ENCODE data around the gene ZNF610. TPM values are rescaled to one million over a fixed set of nuclear protein-coding genes. Genes with fewer than 3 reads are reported as not detected.

ZNF610 gene
- total and polyA plus RNA-seq, 2 of the 13 experiments (the other 11 are each of a cell fraction or from before 2014, with no cell fraction given) = 0.32 to 0.69 TPM

- TF ChIP-seq, protein P1, sequence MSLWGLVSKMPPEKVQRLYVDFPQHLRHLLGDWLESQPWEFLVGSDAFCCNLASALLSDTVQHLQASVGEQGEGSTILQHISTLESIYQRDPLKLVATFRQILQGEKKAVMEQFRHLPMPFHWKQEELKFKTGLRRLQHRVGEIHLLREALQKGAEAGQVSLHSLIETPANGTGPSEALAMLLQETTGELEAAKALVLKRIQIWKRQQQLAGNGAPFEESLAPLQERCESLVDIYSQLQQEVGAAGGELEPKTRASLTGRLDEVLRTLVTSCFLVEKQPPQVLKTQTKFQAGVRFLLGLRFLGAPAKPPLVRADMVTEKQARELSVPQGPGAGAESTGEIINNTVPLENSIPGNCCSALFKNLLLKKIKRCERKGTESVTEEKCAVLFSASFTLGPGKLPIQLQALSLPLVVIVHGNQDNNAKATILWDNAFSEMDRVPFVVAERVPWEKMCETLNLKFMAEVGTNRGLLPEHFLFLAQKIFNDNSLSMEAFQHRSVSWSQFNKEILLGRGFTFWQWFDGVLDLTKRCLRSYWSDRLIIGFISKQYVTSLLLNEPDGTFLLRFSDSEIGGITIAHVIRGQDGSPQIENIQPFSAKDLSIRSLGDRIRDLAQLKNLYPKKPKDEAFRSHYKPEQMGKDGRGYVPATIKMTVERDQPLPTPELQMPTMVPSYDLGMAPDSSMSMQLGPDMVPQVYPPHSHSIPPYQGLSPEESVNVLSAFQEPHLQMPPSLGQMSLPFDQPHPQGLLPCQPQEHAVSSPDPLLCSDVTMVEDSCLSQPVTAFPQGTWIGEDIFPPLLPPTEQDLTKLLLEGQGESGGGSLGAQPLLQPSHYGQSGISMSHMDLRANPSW (CRISPR knock-in tag; IDR thresholded peaks at IDR 0.05; ENCODE audit: borderline replicate concordance) = no peak
- TF ChIP-seq SRY (CRISPR knock-in tag; IDR thresholded peaks at IDR 0.05) (no peak), NR2F6 (IDR thresholded peaks at IDR 0.05) (no peak), NR2F6 (CRISPR knock-in tag; IDR thresholded peaks at IDR 0.05) (no peak), HOXA9 (CRISPR knock-in tag; IDR thresholded peaks at IDR 0.05; ENCODE audit: borderline replicate concordance) (0 out of 2 replicates have a peak, but pooled peaks have one; percentile 34), IRF2 (CRISPR knock-in tag; IDR thresholded peaks at IDR 0.05) (peak; percentile 15; the same call in 1 of the 2 replicates), NFKBIZ (CRISPR knock-in tag; IDR thresholded peaks at IDR 0.05) (no peak), ZFP37 (CRISPR knock-in tag; IDR thresholded peaks at IDR 0.05; ENCODE audit: borderline replicate concordance) (no peak), ELF3 (CRISPR knock-in tag; IDR thresholded peaks at IDR 0.05) (peak; percentile 34; the same call in 1 of the 2 replicates), ISX (CRISPR knock-in tag; conservative IDR thresholded peaks at IDR 0.05) (no peak), ZNF333 (CRISPR knock-in tag; IDR thresholded peaks at IDR 0.05; ENCODE audit: borderline replicate concordance) (no peak), HMGA1 (CRISPR knock-in tag; conservative IDR thresholded peaks at IDR 0.05) (no peak), NFIC (IDR thresholded peaks at IDR 0.05; ENCODE audit: low read length) (no peak), NCOR1 (IDR thresholded peaks at IDR 0.05; ENCODE audit: borderline replicate concordance, low read length) (no peak)
- TF ChIP-seq, protein P2, sequence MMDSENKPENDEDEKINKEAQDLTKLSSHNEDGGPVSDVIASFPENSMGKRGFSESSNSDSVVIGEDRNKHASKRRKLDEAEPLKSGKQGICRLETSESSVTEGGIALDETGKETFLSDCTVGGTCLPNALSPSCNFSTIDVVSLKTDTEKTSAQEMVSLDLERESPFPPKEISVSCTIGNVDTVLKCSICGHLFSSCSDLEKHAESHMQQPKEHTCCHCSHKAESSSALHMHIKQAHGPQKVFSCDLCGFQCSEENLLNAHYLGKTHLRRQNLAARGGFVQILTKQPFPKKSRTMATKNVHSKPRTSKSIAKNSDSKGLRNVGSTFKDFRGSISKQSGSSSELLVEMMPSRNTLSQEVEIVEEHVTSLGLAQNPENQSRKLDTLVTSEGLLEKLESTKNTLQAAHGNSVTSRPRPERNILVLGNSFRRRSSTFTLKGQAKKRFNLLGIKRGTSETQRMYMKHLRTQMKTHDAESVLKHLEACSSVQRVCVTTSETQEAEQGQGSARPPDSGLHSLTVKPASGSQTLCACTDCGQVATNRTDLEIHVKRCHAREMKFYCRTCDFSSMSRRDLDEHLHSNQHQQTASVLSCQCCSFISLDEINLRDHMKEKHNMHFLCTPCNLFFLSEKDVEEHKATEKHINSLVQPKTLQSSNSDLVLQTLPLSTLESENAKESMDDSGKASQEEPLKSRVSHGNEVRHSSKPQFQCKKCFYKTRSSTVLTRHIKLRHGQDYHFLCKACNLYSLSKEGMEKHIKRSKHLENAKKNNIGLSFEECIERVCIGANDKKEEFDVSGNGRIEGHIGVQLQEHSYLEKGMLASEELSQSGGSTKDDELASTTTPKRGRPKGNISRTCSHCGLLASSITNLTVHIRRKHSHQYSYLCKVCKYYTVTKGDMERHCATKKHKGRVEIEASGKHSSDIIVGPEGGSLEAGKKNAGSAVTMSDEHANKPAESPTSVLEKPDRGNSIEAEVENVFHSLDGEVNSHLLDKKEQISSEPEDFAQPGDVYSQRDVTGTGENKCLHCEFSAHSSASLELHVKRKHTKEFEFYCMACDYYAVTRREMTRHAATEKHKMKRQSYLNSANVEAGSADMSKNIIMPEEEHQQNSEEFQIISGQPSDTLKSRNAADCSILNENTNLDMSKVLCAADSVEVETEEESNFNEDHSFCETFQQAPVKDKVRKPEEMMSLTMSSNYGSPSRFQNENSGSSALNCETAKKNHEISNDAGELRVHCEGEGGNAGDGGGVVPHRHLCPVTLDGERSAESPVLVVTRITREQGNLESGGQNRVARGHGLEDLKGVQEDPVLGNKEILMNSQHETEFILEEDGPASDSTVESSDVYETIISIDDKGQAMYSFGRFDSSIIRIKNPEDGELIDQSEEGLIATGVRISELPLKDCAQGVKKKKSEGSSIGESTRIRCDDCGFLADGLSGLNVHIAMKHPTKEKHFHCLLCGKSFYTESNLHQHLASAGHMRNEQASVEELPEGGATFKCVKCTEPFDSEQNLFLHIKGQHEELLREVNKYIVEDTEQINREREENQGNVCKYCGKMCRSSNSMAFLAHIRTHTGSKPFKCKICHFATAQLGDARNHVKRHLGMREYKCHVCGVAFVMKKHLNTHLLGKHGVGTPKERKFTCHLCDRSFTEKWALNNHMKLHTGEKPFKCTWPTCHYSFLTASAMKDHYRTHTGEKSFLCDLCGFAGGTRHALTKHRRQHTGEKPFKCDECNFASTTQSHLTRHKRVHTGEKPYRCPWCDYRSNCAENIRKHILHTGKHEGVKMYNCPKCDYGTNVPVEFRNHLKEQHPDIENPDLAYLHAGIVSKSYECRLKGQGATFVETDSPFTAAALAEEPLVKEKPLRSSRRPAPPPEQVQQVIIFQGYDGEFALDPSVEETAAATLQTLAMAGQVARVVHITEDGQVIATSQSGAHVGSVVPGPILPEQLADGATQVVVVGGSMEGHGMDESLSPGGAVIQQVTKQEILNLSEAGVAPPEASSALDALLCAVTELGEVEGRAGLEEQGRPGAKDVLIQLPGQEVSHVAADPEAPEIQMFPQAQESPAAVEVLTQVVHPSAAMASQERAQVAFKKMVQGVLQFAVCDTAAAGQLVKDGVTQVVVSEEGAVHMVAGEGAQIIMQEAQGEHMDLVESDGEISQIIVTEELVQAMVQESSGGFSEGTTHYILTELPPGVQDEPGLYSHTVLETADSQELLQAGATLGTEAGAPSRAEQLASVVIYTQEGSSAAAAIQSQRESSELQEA (CRISPR knock-in tag; IDR thresholded peaks at IDR 0.05; ENCODE audit: not compliant biosample characterization) = no peak
These were observed 39.1 kb upstream of the ZNF610 start, which contains the start of gene ZNF480 (continued) for GRCh38 chr19:52296773-52297600.

Measured in HepG2 (cell line).